Type B pancreatic cell (in vitro differentiated cells): ENCODE data around the gene S100A2. TPM values are rescaled to one million over a fixed set of nuclear protein-coding genes. Genes with fewer than 3 reads are reported as not detected.

Experiments used
- DNase-seq: peaks from one replicate; pipeline ENCODE4 v3.0.0; 2021; ENCODE audit warnings: mixed read lengths; ENCODE audit not compliant: unreplicated experiment; ENCODE audit errors: extremely low spot score
- H3K27ac Mint-ChIP-seq: 2 replicates; pipeline ENCODE4 v1.8.0; 2021; ENCODE audit warnings: mild to moderate bottlenecking, mixed read lengths
- H3K27me3 Mint-ChIP-seq: 2 replicates; pipeline ENCODE4 v1.8.0; 2021; ENCODE audit warnings: mixed read lengths
- H3K36me3 Mint-ChIP-seq: 2 replicates; pipeline ENCODE4 v1.8.0; 2021; ENCODE audit warnings: mixed read lengths
- H3K4me1 Mint-ChIP-seq: one replicate; pipeline ENCODE4 v1.8.0; 2021; ENCODE audit warnings: mixed read lengths; ENCODE audit not compliant: unreplicated experiment
- H3K4me3 Mint-ChIP-seq: 2 replicates; pipeline ENCODE4 v1.8.0; 2021; ENCODE audit warnings: mild to moderate bottlenecking, mixed read lengths
- H3K9me3 Mint-ChIP-seq: 2 replicates; pipeline ENCODE4 v1.8.0; 2021; ENCODE audit warnings: mixed read lengths
- CTCF ChIP-seq: fragments of 200-600 bp; sonication (generic); conservative IDR thresholded peaks from 2 replicates; pipeline ENCODE4 v1.5.0; 2021; ENCODE audit warnings: antibody characterized with exemption, mild to moderate bottlenecking
- total RNA-seq: library from RNA; stranded (reverse); gene quantifications from 2 replicates; pipeline ENCODE4 v1.2.1, GENCODE V29; 2021; ENCODE audit warnings: low replicate concordance

Gene S100A2
- total RNA-seq, 1 donor from 2014 or later, result 0.75 TPM

- peak overlapping the region; percentile 65 for H3K4me3 Mint-ChIP-seq
- no peak for TF ChIP-seq CTCF
- peak overlapping the region; percentile 99 for H3K27ac Mint-ChIP-seq
- H3K4me1 Mint-ChIP-seq, result peaks cover 49% of the 10 kb centered on the region
- H3K36me3 Mint-ChIP-seq, result no peaks in the 10 kb centered on the region
- DNase-seq, result no peak
- no peaks in the 10 kb centered on the region for H3K9me3 Mint-ChIP-seq
- H3K27me3 Mint-ChIP-seq, result no peaks in the 10 kb centered on the region
Observed at GRCh38 chr1:153541641-153542590, 23.7 kb downstream of the S100A2 start.

- no peak for TF ChIP-seq CTCF
- Mint-ChIP-seq H3K36me3 (no peaks in the 10 kb centered on the region), H3K27ac (peak within 1 kb of the TSS; percentile 99), H3K4me1 (peaks cover 46% of the 10 kb centered on the region), H3K9me3 (no peaks in the 10 kb centered on the region), H3K4me3 (peak within 1 kb of the TSS; percentile 65), H3K27me3 (no peaks in the 10 kb centered on the region)
- DNase-seq, result no peak
Observed at GRCh38 chr1:153540394-153541361, 25.0 kb downstream of the S100A2 start, which contains the start of gene S100A5. S100A5 (minus strand) TSS chr1:153540934; CDS start chr1:153540191, 743 bp downstream.

GRCh38 chr1:153539395-153540093 is 26.1 kb downstream of the S100A2 start:
- H3K36me3 Mint-ChIP-seq, result no peaks in the 10 kb centered on the region
- no peak for TF ChIP-seq CTCF
- peaks cover 3% of the 10 kb centered on the region for H3K9me3 Mint-ChIP-seq
- H3K27ac Mint-ChIP-seq, result peak overlapping the region; percentile 44
- DNase-seq, result no peak
- no peaks in the 10 kb centered on the region for H3K27me3 Mint-ChIP-seq
- H3K4me3 Mint-ChIP-seq, result peak overlapping the region; percentile 12
- H3K4me1 Mint-ChIP-seq, result peaks cover 35% of the 10 kb centered on the region

GRCh38 chr1:153538315-153538821 is 27.3 kb downstream of the S100A2 start:
- no peak for TF ChIP-seq CTCF
- no peaks in the 10 kb centered on the region for H3K36me3 Mint-ChIP-seq
- H3K9me3 Mint-ChIP-seq, result peaks cover 5% of the 10 kb centered on the region
- peak overlapping the region; percentile 82 for H3K27ac Mint-ChIP-seq
- H3K4me1 Mint-ChIP-seq, result peaks cover 38% of the 10 kb centered on the region
- peak overlapping the region; percentile 54 for H3K4me3 Mint-ChIP-seq
- H3K27me3 Mint-ChIP-seq, result no peaks in the 10 kb centered on the region
- no peak for DNase-seq

GRCh38 chr1:153537376-153537730 is 28.3 kb downstream of the S100A2 start:
- no peaks in the 10 kb centered on the region for H3K27me3 Mint-ChIP-seq
- DNase-seq, result no peak
- H3K4me1 Mint-ChIP-seq, result peaks cover 40% of the 10 kb centered on the region
- TF ChIP-seq CTCF, result no peak
- H3K9me3 Mint-ChIP-seq, result peaks cover 5% of the 10 kb centered on the region
- peak overlapping the region; percentile 61 for H3K27ac Mint-ChIP-seq
- H3K4me3 Mint-ChIP-seq, result no peak overlapping the region
- H3K36me3 Mint-ChIP-seq, result no peaks in the 10 kb centered on the region
